Measurements from ENCODE around the gene RAB11FIP2. TPM values are rescaled to one million over a fixed set of nuclear protein-coding genes. Genes with fewer than 3 reads are reported as not detected.

The RAB11FIP2 gene
- total RNA-seq, 1 experiment from 2014 or later = 18.4 TPM

- H3K27me3 ChIP-seq (ENCODE audit: insufficient read depth, low read length) = no peaks in the 10 kb centered on the region
- H3K79me1 ChIP-seq (ENCODE audit: insufficient read depth, low read depth, low read length, poor library complexity, severe bottlenecking) = no peaks in the 10 kb centered on the region
- no peak overlapping the region for H2BK12ac ChIP-seq (ENCODE audit: insufficient read length, low read depth, low read length)
- no peak overlapping the region for H2AFZ ChIP-seq (ENCODE audit: low read length)
- H3K9ac ChIP-seq (ENCODE audit: extremely low read depth, insufficient read length, low read length) = no peak overlapping the region
- no peak overlapping the region for H2BK120ac ChIP-seq (ENCODE audit: low read depth, low read length, poor library complexity, severe bottlenecking)
- WGBS (ENCODE audit: extremely low coverage, insufficient read length, low lambda C conversion rate) = no CpG with 5 or more reads among the region's 4 CpGs
- H3K23me2 ChIP-seq (ENCODE audit: insufficient read length, low read depth, low read length, poor library complexity, severe bottlenecking) = no peaks in the 10 kb centered on the region
- no peak overlapping the region for H3K14ac ChIP-seq (ENCODE audit: insufficient read depth, low read length)
- peaks cover 0 to 3% of the 10 kb centered on the region in 2 experiments; a peak in 1 of 4 replicates for H3K4me1 Mint-ChIP-seq
- H3K9me3 Mint-ChIP-seq = no peaks in the 10 kb centered on the region
- no peak overlapping the region for H3T11ph ChIP-seq (ENCODE audit: low read length)
- no peaks in the 10 kb centered on the region for H3K36me3 Mint-ChIP-seq (ENCODE audit: insufficient read depth in 1 of 3, low read depth in 3 of 3)
- TF ChIP-seq, protein P1, sequence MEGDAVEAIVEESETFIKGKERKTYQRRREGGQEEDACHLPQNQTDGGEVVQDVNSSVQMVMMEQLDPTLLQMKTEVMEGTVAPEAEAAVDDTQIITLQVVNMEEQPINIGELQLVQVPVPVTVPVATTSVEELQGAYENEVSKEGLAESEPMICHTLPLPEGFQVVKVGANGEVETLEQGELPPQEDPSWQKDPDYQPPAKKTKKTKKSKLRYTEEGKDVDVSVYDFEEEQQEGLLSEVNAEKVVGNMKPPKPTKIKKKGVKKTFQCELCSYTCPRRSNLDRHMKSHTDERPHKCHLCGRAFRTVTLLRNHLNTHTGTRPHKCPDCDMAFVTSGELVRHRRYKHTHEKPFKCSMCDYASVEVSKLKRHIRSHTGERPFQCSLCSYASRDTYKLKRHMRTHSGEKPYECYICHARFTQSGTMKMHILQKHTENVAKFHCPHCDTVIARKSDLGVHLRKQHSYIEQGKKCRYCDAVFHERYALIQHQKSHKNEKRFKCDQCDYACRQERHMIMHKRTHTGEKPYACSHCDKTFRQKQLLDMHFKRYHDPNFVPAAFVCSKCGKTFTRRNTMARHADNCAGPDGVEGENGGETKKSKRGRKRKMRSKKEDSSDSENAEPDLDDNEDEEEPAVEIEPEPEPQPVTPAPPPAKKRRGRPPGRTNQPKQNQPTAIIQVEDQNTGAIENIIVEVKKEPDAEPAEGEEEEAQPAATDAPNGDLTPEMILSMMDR (conservative IDR thresholded peaks at IDR 0.05) = no peak
- H4K91ac ChIP-seq (ENCODE audit: insufficient read length, low read depth, low read length) = no peak overlapping the region
- no peak overlapping the region for H2BK20ac ChIP-seq (ENCODE audit: low read depth, low read length, poor library complexity, severe bottlenecking)
- no peaks in the 10 kb centered on the region for H4K20me1 ChIP-seq (ENCODE audit: control insufficient read depth, insufficient read depth, insufficient read length)
- H2BK5ac ChIP-seq (ENCODE audit: insufficient read length, low read length) = no peak overlapping the region
- no peak overlapping the region for H3K27ac ChIP-seq (ENCODE audit: insufficient read length, low read depth, low read length)
- no peak overlapping the region for H3K4me3 Mint-ChIP-seq
- no peak overlapping the region for H4K5ac ChIP-seq (ENCODE audit: insufficient read length, low read depth, low read length)
- no peak overlapping the region for H2AK5ac ChIP-seq (ENCODE audit: insufficient read length, low read length)
- no peak overlapping the region for H2BK15ac ChIP-seq (ENCODE audit: low read depth, low read length)
- no peak overlapping the region for H3K4ac ChIP-seq (ENCODE audit: low read depth, low read length)
- H3K79me2 ChIP-seq (ENCODE audit: insufficient read depth, low read length) = no peaks in the 10 kb centered on the region
- no peak overlapping the region for H3K27ac Mint-ChIP-seq
- no peak overlapping the region for H4K8ac ChIP-seq (replicated peaks; ENCODE audit: insufficient read length, low read depth, low read length)
- no peaks in the 10 kb centered on the region for H3K4me1 ChIP-seq (ENCODE audit: insufficient read depth, low read length)
- no peak overlapping the region for H3K4me2 ChIP-seq (ENCODE audit: insufficient read depth, insufficient read length, low read length)
- no peak for DNase-seq
- no peaks in the 10 kb centered on the region for H3K9me3 ChIP-seq (ENCODE audit: control insufficient read depth, low read depth, low read length)
- H3K27me3 Mint-ChIP-seq (ENCODE audit: low read depth) = no peaks in the 10 kb centered on the region
- no peak overlapping the region for H3K56ac ChIP-seq (ENCODE audit: insufficient read length, low read depth, low read length)
- H3K18ac ChIP-seq (ENCODE audit: insufficient read length, low read depth, low read length) = no peak overlapping the region
- H3K23ac ChIP-seq (ENCODE audit: insufficient read length, low read depth, low read length) = no peak overlapping the region
These were observed 16.1 kb upstream of the RAB11FIP2 start for GRCh38 chr10:118062798-118063238.
